ENCODE measurements around the gene CXCL8. TPM values are rescaled to one million over a fixed set of nuclear protein-coding genes. Genes with fewer than 3 reads are reported as not detected.

The CXCL8 gene
- total and polyA plus RNA-seq, 9 of the 15 experiments (the other 6 are each of a cell fraction or from before 2014, with no cell fraction given), result 1.6 to 7.7 (median 3.3) TPM

DNA sequence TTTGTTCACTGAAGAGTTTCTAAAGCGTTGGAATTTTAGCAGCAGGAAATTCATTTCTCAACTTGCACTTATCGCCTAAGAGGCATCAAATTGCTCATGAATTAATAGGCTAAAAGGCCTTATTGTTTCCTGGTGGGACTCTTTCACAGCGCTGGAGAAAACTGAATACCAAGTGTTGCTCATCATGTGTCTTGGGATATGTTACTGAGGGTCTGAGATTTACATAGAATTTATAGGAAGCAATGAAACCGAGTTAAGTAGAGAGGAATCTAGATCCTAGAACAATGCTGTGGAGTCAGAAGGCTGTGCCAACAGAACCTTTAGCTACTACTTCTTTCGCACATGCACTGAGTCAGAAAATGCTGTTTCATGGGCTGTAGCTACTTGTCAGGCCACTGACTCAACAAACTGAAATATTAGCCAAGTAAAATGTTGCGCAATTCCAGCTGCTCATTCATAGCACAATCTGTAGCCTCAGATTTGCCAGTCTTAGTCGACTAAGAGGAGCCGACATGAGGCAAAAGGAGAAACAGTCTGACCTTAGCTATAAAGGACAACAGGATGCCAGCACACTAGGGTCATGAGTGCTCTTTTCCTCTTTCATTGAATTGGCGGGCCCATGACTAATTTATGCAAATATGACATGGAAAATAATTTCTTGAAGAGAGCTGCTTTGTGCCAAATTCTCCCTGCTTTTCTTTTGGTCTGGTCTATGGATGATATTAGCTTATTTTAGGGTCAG, 35.9 kb upstream of the CXCL8 start (continued):
- TF ChIP-seq ZNF644 (tag; IDR thresholded peaks at IDR 0.05; ENCODE audit: low read depth) (peak; percentile 88), EWSR1 (IDR thresholded peaks at IDR 0.05; ENCODE audit: borderline replicate concordance, low read depth, partially characterized antibody) (no peak), NFIX (CRISPR knock-in tag; IDR thresholded peaks at IDR 0.05; ENCODE audit: low read depth) (no peak), XRCC4 (IDR thresholded peaks at IDR 0.05; ENCODE audit: extremely low read depth, insufficient read depth, insufficient read length) (no peak), CCNT2 (IDR thresholded peaks at IDR 0.05; ENCODE audit: borderline replicate concordance, extremely low read depth, insufficient read length, low read depth, low read length) (peak; percentile 59), ETV1 (tag; conservative IDR thresholded peaks at IDR 0.05; ENCODE audit: low read depth) (peak; percentile 61), MAZ (CRISPR knock-in tag; conservative IDR thresholded peaks at IDR 0.05 in 1 of 2, IDR thresholded peaks at IDR 0.05 in 1 of 2) (peak in 1 of 2 experiments; percentile 57; a peak in 2 of 4 replicates), KLF16 (IDR thresholded peaks at IDR 0.05) (peak; percentile 33; the same call in 1 of the 2 replicates), JUND (IDR thresholded peaks at IDR 0.05; ENCODE audit: borderline replicate concordance, low read depth, low read length) (peak; percentile 92), JUND (tag; IDR thresholded peaks at IDR 0.05; ENCODE audit: borderline replicate concordance, low read depth, low read length) (peak; percentile 94; the same call in 2 of the 3 replicates), FOSL1 (tag; conservative IDR thresholded peaks at IDR 0.05) (peak; percentile 91), NR2C2 (CRISPR knock-in tag; IDR thresholded peaks at IDR 0.05) (no peak), NR2C2 (tag; IDR thresholded peaks at IDR 0.05) (peak; percentile 82), FUS (optimal IDR thresholded peaks at IDR 0.05; ENCODE audit: low read depth, low read length) (no peak), EP300 (IDR thresholded peaks at IDR 0.05; ENCODE audit: low read length) (peak; percentile 96)
- TF ChIP-seq, protein P1, sequence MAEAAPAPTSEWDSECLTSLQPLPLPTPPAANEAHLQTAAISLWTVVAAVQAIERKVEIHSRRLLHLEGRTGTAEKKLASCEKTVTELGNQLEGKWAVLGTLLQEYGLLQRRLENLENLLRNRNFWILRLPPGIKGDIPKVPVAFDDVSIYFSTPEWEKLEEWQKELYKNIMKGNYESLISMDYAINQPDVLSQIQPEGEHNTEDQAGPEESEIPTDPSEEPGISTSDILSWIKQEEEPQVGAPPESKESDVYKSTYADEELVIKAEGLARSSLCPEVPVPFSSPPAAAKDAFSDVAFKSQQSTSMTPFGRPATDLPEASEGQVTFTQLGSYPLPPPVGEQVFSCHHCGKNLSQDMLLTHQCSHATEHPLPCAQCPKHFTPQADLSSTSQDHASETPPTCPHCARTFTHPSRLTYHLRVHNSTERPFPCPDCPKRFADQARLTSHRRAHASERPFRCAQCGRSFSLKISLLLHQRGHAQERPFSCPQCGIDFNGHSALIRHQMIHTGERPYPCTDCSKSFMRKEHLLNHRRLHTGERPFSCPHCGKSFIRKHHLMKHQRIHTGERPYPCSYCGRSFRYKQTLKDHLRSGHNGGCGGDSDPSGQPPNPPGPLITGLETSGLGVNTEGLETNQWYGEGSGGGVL (CRISPR knock-in tag; IDR thresholded peaks at IDR 0.05), result no peak
- TF ChIP-seq, protein P2, sequence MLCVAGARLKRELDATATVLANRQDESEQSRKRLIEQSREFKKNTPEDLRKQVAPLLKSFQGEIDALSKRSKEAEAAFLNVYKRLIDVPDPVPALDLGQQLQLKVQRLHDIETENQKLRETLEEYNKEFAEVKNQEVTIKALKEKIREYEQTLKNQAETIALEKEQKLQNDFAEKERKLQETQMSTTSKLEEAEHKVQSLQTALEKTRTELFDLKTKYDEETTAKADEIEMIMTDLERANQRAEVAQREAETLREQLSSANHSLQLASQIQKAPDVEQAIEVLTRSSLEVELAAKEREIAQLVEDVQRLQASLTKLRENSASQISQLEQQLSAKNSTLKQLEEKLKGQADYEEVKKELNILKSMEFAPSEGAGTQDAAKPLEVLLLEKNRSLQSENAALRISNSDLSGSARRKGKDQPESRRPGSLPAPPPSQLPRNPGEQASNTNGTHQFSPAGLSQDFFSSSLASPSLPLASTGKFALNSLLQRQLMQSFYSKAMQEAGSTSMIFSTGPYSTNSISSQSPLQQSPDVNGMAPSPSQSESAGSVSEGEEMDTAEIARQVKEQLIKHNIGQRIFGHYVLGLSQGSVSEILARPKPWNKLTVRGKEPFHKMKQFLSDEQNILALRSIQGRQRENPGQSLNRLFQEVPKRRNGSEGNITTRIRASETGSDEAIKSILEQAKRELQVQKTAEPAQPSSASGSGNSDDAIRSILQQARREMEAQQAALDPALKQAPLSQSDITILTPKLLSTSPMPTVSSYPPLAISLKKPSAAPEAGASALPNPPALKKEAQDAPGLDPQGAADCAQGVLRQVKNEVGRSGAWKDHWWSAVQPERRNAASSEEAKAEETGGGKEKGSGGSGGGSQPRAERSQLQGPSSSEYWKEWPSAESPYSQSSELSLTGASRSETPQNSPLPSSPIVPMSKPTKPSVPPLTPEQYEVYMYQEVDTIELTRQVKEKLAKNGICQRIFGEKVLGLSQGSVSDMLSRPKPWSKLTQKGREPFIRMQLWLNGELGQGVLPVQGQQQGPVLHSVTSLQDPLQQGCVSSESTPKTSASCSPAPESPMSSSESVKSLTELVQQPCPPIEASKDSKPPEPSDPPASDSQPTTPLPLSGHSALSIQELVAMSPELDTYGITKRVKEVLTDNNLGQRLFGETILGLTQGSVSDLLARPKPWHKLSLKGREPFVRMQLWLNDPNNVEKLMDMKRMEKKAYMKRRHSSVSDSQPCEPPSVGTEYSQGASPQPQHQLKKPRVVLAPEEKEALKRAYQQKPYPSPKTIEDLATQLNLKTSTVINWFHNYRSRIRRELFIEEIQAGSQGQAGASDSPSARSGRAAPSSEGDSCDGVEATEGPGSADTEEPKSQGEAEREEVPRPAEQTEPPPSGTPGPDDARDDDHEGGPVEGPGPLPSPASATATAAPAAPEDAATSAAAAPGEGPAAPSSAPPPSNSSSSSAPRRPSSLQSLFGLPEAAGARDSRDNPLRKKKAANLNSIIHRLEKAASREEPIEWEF (CRISPR knock-in tag; IDR thresholded peaks at IDR 0.05), result peak; percentile 77; the same call in 1 of the 2 replicates
- TF ChIP-seq, protein P3, sequence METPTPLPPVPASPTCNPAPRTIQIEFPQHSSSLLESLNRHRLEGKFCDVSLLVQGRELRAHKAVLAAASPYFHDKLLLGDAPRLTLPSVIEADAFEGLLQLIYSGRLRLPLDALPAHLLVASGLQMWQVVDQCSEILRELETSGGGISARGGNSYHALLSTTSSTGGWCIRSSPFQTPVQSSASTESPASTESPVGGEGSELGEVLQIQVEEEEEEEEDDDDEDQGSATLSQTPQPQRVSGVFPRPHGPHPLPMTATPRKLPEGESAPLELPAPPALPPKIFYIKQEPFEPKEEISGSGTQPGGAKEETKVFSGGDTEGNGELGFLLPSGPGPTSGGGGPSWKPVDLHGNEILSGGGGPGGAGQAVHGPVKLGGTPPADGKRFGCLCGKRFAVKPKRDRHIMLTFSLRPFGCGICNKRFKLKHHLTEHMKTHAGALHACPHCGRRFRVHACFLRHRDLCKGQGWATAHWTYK (CRISPR knock-in tag; IDR thresholded peaks at IDR 0.05), result peak; percentile 75
